Measurements from ENCODE around the gene TENM3. TPM values are rescaled to one million over a fixed set of nuclear protein-coding genes. Genes with fewer than 3 reads are reported as not detected.

TENM3 gene
- total and polyA plus RNA-seq, 12 donors, result 0.20 to 6.6 (median 3.5) TPM

GRCh38 chr4:182215148-182215547 is 28.1 kb upstream of the TENM3 start:
- intact Hi-C loops (cut with DNase I), result no loop called here
- Histone ChIP-seq H3K27ac (no peak overlapping the region), H3K4me3 (no peak overlapping the region), H3K9me3 (no peaks in the 10 kb centered on the region), H3K4me1 (peaks cover 0 to 5% (median 0%) of the 10 kb centered on the region in 9 donors), H3K36me3 (no peaks in the 10 kb centered on the region), H3K27me3 (peaks cover 0 to 15% (median 0%) of the 10 kb centered on the region in 7 donors)
- no peak for TF ChIP-seq CTCF (IDR thresholded peaks at IDR 0.05)
- WGBS, 2 donors, result 67 to 75% methylated on average over 3 of the region's 3 CpGs
- ATAC-seq, result no peak
- DNase-seq, result no peak

GRCh38 chr4:182216005-182216404 is 27.2 kb upstream of the TENM3 start:
- Histone ChIP-seq H3K9me3 (no peaks in the 10 kb centered on the region), H3K4me1 (peaks cover 0 to 5% (median 0%) of the 10 kb centered on the region in 9 donors), H3K36me3 (no peaks in the 10 kb centered on the region), H3K27me3 (peaks cover 0 to 15% (median 0%) of the 10 kb centered on the region in 7 donors), H3K27ac (no peak overlapping the region), H3K4me3 (no peak overlapping the region)
- ATAC-seq (no peak), DNase-seq (no peak)
- intact Hi-C loops (cut with DNase I), result no loop called here
- no peak for TF ChIP-seq CTCF (IDR thresholded peaks at IDR 0.05)
- 77 to 88% methylated on average over 5 of the region's 5 CpGs for WGBS, 2 donors

GRCh38 chr4:182219411-182220056 is 23.7 kb upstream of the TENM3 start:
- ATAC-seq (no peak), DNase-seq (no peak)
- Histone ChIP-seq H3K27me3 (peaks cover 0 to 10% (median 0%) of the 10 kb centered on the region in 7 donors), H3K4me3 (no peak overlapping the region), H3K36me3 (no peaks in the 10 kb centered on the region), H3K27ac (no peak overlapping the region), H3K9me3 (no peaks in the 10 kb centered on the region), H3K4me1 (no peaks in the 10 kb centered on the region)
- no peak for TF ChIP-seq CTCF (IDR thresholded peaks at IDR 0.05)
- WGBS, 2 donors, result 86 to 89% methylated on average over 6 of the region's 6 CpGs
- intact Hi-C loops (cut with DNase I), result no loop called here

- Histone ChIP-seq H3K27ac (no peak overlapping the region), H3K36me3 (no peaks in the 10 kb centered on the region), H3K4me3 (no peak overlapping the region), H3K4me1 (no peaks in the 10 kb centered on the region), H3K9me3 (no peaks in the 10 kb centered on the region), H3K27me3 (peaks cover 0 to 8% (median 0%) of the 10 kb centered on the region in 7 donors)
- TF ChIP-seq CTCF (IDR thresholded peaks at IDR 0.05), result no peak
- DNase-seq (no peak), ATAC-seq (no peak)
- intact Hi-C loops (cut with DNase I), result no loop called here
- 86 to 89% methylated on average over 5 of the region's 5 CpGs for WGBS, 2 donors
These were observed 21.2 kb upstream of the TENM3 start for GRCh38 chr4:182221987-182222386.
